Stomach (tissue), 9 donors: ENCODE data around the gene SPG7. TPM values are rescaled to one million over a fixed set of nuclear protein-coding genes. Genes with fewer than 3 reads are reported as not detected.

Experiments used
- DNase-seq, 2 donors: peaks; one replicate each; pipeline versions ENCODE4 v3.0.0 to v3.0.0-alpha.2; 2013 to 2019
- H3K27ac ChIP-seq, 5 donors: fragments of 200-600 bp in 4 of 5; sonication (generic) in 4 of 5; one replicate each; pipeline ENCODE4 v1.5.1; 2013 to 2019; ENCODE audit warnings: mild to moderate bottlenecking in 1 of 5, moderate library complexity in 1 of 5
- H3K27me3 ChIP-seq, 3 donors: fragments of 200-600 bp; sonication (generic); one replicate each; pipeline ENCODE4 v1.5.1; 2017 to 2019; ENCODE audit warnings: mixed run types in 1 of 3
- H3K36me3 ChIP-seq, 4 donors: fragments of 200-600 bp; sonication (generic); 1 replicate in 3 of 4; 2 replicates in 1 of 4; pipeline ENCODE4 v1.5.1; 2016 to 2019
- H3K4me1 ChIP-seq, 4 donors: fragments of 200-600 bp; sonication (generic); one replicate each; pipeline ENCODE4 v1.5.1; 2016 to 2019
- H3K4me3 ChIP-seq, 4 donors: fragments of 200-600 bp; sonication (generic) in 3 of 4; one replicate each; pipeline ENCODE4 v1.5.1; 2016 to 2019; ENCODE audit warnings: mild to moderate bottlenecking in 1 of 4
- H3K9me3 ChIP-seq, 4 donors: fragments of 200-600 bp; sonication (generic); one replicate each; pipeline ENCODE4 v1.5.1; 2016 to 2019
- EP300 ChIP-seq: sonication (generic); formaldehyde crosslinking; IDR thresholded peaks from one replicate; pipeline ENCODE4 v1.6.1; 2017; ENCODE audit warnings: antibody characterized with exemption
- POLR2A ChIP-seq, 4 donors: fragments of 450-650 bp; IDR thresholded peaks; one replicate each; pipeline ENCODE4 v1.6.1; 2016; ENCODE audit warnings: antibody characterized with exemption in 4 of 4, control low read depth in 2 of 4, mild to moderate bottlenecking in 1 of 4, moderate library complexity in 1 of 4
- POLR2AphosphoS5 ChIP-seq, 3 donors: sonication (generic); formaldehyde crosslinking; IDR thresholded peaks; one replicate each; pipeline ENCODE4 v1.6.1; 2016; ENCODE audit warnings: antibody characterized with exemption in 3 of 3
- WGBS, 5 donors: extraction: QIAGEN DNeasy Blood & Tissue Kit in 3 of 5; methylation state at CpG; one replicate each; pipeline versions ENCODE4 v1.1.5 to v1.1.7; 2013 to 2018; 5-methylcytosine and 5-hydroxymethylcytosine counted together
- intact Hi-C: fragments of 100-400 bp; cut with DNase I; formaldehyde crosslinking; loops from one replicate; pipeline ENCODE4 v1.15.1; 2023; ENCODE audit warnings: low total_unique reads
- polyA plus RNA-seq, 3 donors: library from polyadenylated mRNA; stranded (reverse); fragments of 200-250 nt; gene quantifications; one replicate each; pipeline ENCODE4 v1.2.3, GENCODE V29; 2013
- total RNA-seq, 5 donors: library from RNA; depleted of rRNA; stranded (reverse); fragments of >200 nt; gene quantifications; one replicate each; pipeline versions ENCODE4 v1.1.0 to v1.2.3, GENCODE V29; 2014 to 2016
- TF ChIP-seq, protein P1 (sequence below), 7 experiments: fragments of 450-650 bp in 4 of 7; fragments of 200-600 bp in 3 of 7; sonication (generic) in 3 of 7; IDR thresholded peaks; one replicate each; pipeline ENCODE4 v1.5.1; 2016 to 2019; ENCODE audit warnings: antibody characterized with exemption in 7 of 7, control low read depth in 2 of 7, mild to moderate bottlenecking in 1 of 7
- donor health status: healthy with polysubstance abuse.
- donor health status: Bipolar disorder and iron deficiency.
- donor health status: healthy.

The SPG7 gene
- total and polyA plus RNA-seq, 8 donors = 30.0 to 363 (median 157) TPM

GRCh38 chr16:89572485-89573205, 64.4 kb downstream of the SPG7 start:
- Histone ChIP-seq H3K9me3 (no peaks in the 10 kb centered on the region), H3K27me3 (peaks cover 23 to 93% (median 41%) of the 10 kb centered on the region in 3 donors), H3K4me1 (peaks cover 20 to 31% (median 25%) of the 10 kb centered on the region in 4 donors), H3K36me3 (no peaks in the 10 kb centered on the region), H3K4me3 (no peak overlapping the region), H3K27ac (no peak overlapping the region)
- WGBS, 5 donors = 65 to 69% (median 67%) methylated on average over 13 to 19 of the region's 19 CpGs
- DNase-seq = no peak
- intact Hi-C loops = loop anchor here (10.0 kb wide), 1 partner anchor 72 kb away; no protein-coding TSS in a partner anchor
- no peak for TF ChIP-seq EP300
- TF ChIP-seq, protein P1, sequence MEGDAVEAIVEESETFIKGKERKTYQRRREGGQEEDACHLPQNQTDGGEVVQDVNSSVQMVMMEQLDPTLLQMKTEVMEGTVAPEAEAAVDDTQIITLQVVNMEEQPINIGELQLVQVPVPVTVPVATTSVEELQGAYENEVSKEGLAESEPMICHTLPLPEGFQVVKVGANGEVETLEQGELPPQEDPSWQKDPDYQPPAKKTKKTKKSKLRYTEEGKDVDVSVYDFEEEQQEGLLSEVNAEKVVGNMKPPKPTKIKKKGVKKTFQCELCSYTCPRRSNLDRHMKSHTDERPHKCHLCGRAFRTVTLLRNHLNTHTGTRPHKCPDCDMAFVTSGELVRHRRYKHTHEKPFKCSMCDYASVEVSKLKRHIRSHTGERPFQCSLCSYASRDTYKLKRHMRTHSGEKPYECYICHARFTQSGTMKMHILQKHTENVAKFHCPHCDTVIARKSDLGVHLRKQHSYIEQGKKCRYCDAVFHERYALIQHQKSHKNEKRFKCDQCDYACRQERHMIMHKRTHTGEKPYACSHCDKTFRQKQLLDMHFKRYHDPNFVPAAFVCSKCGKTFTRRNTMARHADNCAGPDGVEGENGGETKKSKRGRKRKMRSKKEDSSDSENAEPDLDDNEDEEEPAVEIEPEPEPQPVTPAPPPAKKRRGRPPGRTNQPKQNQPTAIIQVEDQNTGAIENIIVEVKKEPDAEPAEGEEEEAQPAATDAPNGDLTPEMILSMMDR (IDR thresholded peaks at IDR 0.05) = no peak
- TF ChIP-seq POLR2A (IDR thresholded peaks at IDR 0.05) = no peak
- TF ChIP-seq POLR2AphosphoS5 (IDR thresholded peaks at IDR 0.05) = no peak

- H3K36me3 ChIP-seq = no peaks in the 10 kb centered on the region
- TF ChIP-seq, protein P1 (IDR thresholded peaks at IDR 0.05) = no peak
- TF ChIP-seq EP300 (no peak), POLR2A (IDR thresholded peaks at IDR 0.05) (no peak), POLR2AphosphoS5 (IDR thresholded peaks at IDR 0.05) (no peak)
- intact Hi-C loops = loop anchor here (10.0 kb wide), 1 partner anchor 71 kb away; no protein-coding TSS in a partner anchor
- no peak overlapping the region for H3K27ac ChIP-seq
- WGBS, 5 donors = 70 to 88% (median 77%) methylated on average over 13 to 31 of the region's 31 CpGs
- H3K4me3 ChIP-seq = peak overlapping the region in 2 of 4 donors; percentile 31 to 46
- peaks cover 23 to 90% (median 41%) of the 10 kb centered on the region in 3 donors for H3K27me3 ChIP-seq
- H3K9me3 ChIP-seq = no peaks in the 10 kb centered on the region
- H3K4me1 ChIP-seq = peaks cover 20 to 31% (median 25%) of the 10 kb centered on the region in 4 donors
- no peak for DNase-seq
Observed at GRCh38 chr16:89573826-89574680, 65.8 kb downstream of the SPG7 start.

DNA sequence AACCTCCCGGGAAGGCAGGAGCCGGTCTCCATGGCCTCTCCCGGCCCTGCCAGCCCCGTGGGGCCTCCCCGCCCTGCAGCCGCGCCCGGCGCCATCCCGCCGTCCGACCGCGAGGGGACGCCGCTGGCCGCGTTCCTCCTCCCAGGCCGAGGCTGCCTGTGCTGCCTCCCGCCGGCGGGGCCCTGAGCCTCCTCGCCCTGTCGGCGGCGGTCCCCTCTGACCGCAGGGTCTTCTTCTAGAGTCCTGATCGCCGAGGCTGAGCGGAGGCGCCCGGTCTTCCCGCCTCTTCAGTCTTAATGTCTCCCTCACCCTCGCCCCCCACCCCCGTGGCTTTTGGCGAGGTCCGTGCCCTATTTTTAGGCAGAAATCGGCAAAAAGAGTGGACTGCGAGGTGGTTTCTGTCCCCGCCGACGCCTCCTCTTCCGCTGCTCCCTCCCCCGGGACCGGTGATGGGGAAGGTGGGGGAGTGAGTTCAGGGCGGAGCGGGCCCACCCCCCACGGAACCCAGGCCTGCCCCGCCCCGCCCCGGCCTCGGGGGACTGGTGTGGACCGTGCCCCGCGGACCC, 66.6 kb downstream of the SPG7 start:
- 1 to 4% (median 2%) methylated on average over 24 to 55 of the region's 55 CpGs for WGBS, 5 donors

More for the DNA sequence above, 66.6 kb downstream of the SPG7 start:
- H3K27me3 ChIP-seq = peaks cover 23 to 83% (median 41%) of the 10 kb centered on the region in 3 donors
- peaks cover 20 to 31% (median 25%) of the 10 kb centered on the region in 4 donors for H3K4me1 ChIP-seq
- H3K27ac ChIP-seq = no peak overlapping the region
- intact Hi-C loops = loop anchor here (10.0 kb wide), 1 partner anchor 70 kb away; no protein-coding TSS in a partner anchor
- peak; percentile 77 to 86 for DNase-seq
- no peak for TF ChIP-seq POLR2A (IDR thresholded peaks at IDR 0.05)
- TF ChIP-seq EP300 = no peak
- TF ChIP-seq POLR2AphosphoS5 (IDR thresholded peaks at IDR 0.05) = peak in 1 of 3 donors; percentile 45
- TF ChIP-seq, protein P1 (IDR thresholded peaks at IDR 0.05) = peak in 4 of 7 experiments; percentile 42 to 72 (median 64)
- peak overlapping the region; percentile 29 to 46 (median 30) for H3K4me3 ChIP-seq
- no peaks in the 10 kb centered on the region for H3K9me3 ChIP-seq
- no peaks in the 10 kb centered on the region for H3K36me3 ChIP-seq
